GM23338 (cell line): ENCODE measurements around the gene RTN3.

Experiments
- CTCF ChIP-seq, 2 experiments: fragments of 200-600 bp in 1 of 2; sonication (generic) in 1 of 2; conservative IDR thresholded peaks; 2 replicates each; pipeline versions ENCODE4 v1.5.1 to v1.6.1; 2016 to 2017; ENCODE audit warnings: antibody characterized with exemption in 2 of 2, low read depth in 2 of 2, mild to moderate bottlenecking in 2 of 2, moderate library complexity in 1 of 2
- EZH2 ChIP-seq: fragments of 200-600 bp; sonication (generic); IDR thresholded peaks from one replicate; pipeline ENCODE4 v1.8.0; 2017; ENCODE audit warnings: antibody characterized with exemption, mild to moderate bottlenecking, low read depth; ENCODE audit not compliant: unreplicated experiment
- EZH2phosphoT487 ChIP-seq: fragments of 200-600 bp; sonication (generic); IDR thresholded peaks from one replicate; pipeline ENCODE4 v1.8.1; 2018; ENCODE audit warnings: antibody characterized with exemption; ENCODE audit not compliant: unreplicated experiment
- JUNB ChIP-seq: IDR thresholded peaks from one replicate; pipeline ENCODE4 v1.6.1; 2016; ENCODE audit warnings: antibody characterized with exemption; ENCODE audit not compliant: unreplicated experiment
- POLR2AphosphoS5 ChIP-seq: IDR thresholded peaks from 2 replicates; pipeline ENCODE4 v1.6.1; 2016; ENCODE audit warnings: antibody characterized with exemption, low read depth
- REST ChIP-seq: IDR thresholded peaks from one replicate; pipeline ENCODE4 v1.6.1; 2018; ENCODE audit warnings: antibody characterized with exemption; ENCODE audit not compliant: unreplicated experiment
- ZNF114 ChIP-seq: fragments of 250-450 bp; sonication (Bioruptor Pico); IDR thresholded peaks from 2 replicates; pipeline ENCODE4 v1.5.0; 2020; ENCODE audit warnings: mild to moderate bottlenecking, moderate library complexity
- ZNF331 ChIP-seq: fragments of 250-450 bp; sonication (Bioruptor Pico); IDR thresholded peaks from 2 replicates; pipeline ENCODE4 v1.5.0; 2020; ENCODE audit warnings: low read depth, mild to moderate bottlenecking, moderate library complexity
- ZNF462 ChIP-seq: fragments of 250-450 bp; sonication (Bioruptor Pico); IDR thresholded peaks from 2 replicates; pipeline ENCODE4 v1.5.0; 2020; ENCODE audit warnings: mild to moderate bottlenecking, moderate library complexity

GRCh38 chr11:63749624-63750023 is 68.3 kb downstream of the RTN3 start:
- no peak for TF ChIP-seq CTCF (conservative IDR thresholded peaks at IDR 0.05; ENCODE audit: low read depth in 2 of 2)
- no peak for TF ChIP-seq ZNF462 (CRISPR knock-in tag)
- TF ChIP-seq EZH2, result no peak
- no peak for TF ChIP-seq POLR2AphosphoS5
- TF ChIP-seq REST, result no peak
- TF ChIP-seq EZH2phosphoT487, result no peak
- no peak for TF ChIP-seq JUNB
- no peak for TF ChIP-seq ZNF331
- TF ChIP-seq ZNF114 (CRISPR knock-in tag), result no peak
